Panc1 (cell line): ENCODE measurements around the gene GBX1.
A peak's percentile ranks its signal among the peaks of the same experiment; 100 is the strongest.

Source experiments
- POLR2AphosphoS5 ChIP-seq: IDR thresholded peaks from 2 replicates; pipeline ENCODE4 v1.6.1; 2012; ENCODE audit warnings: mild to moderate bottlenecking, low read depth, low read length, moderate library complexity
- TCF7L2 ChIP-seq: IDR thresholded peaks from 2 replicates; pipeline ENCODE4 v1.6.1; 2011; ENCODE audit warnings: mild to moderate bottlenecking, low read depth, low read length, inconsistent platforms
- TF ChIP-seq, protein P1 (sequence below): fragments of 450-650 bp; IDR thresholded peaks from 2 replicates; pipeline ENCODE4 v1.5.1; 2017; ENCODE audit warnings: mild to moderate bottlenecking

- TF ChIP-seq, protein P1, sequence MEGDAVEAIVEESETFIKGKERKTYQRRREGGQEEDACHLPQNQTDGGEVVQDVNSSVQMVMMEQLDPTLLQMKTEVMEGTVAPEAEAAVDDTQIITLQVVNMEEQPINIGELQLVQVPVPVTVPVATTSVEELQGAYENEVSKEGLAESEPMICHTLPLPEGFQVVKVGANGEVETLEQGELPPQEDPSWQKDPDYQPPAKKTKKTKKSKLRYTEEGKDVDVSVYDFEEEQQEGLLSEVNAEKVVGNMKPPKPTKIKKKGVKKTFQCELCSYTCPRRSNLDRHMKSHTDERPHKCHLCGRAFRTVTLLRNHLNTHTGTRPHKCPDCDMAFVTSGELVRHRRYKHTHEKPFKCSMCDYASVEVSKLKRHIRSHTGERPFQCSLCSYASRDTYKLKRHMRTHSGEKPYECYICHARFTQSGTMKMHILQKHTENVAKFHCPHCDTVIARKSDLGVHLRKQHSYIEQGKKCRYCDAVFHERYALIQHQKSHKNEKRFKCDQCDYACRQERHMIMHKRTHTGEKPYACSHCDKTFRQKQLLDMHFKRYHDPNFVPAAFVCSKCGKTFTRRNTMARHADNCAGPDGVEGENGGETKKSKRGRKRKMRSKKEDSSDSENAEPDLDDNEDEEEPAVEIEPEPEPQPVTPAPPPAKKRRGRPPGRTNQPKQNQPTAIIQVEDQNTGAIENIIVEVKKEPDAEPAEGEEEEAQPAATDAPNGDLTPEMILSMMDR: no peak
- peak; percentile 59; the same call in 1 of the 2 replicates for TF ChIP-seq TCF7L2
- no peak for TF ChIP-seq POLR2AphosphoS5
Observed at GRCh38 chr7:151113344-151114150, 53.9 kb downstream of the GBX1 start.
